Uterus (tissue), 2 donors: Measurements from ENCODE around the gene PICK1.

Source experiments
- CTCF ChIP-seq, 4 experiments: fragments of 200-600 bp in 2 of 4; fragments of 450-650 bp in 2 of 4; sonication (generic) in 2 of 4; IDR thresholded peaks; one replicate each; pipeline ENCODE4 v1.5.1; 2016 to 2019; ENCODE audit warnings: antibody characterized with exemption in 4 of 4, mild to moderate bottlenecking in 2 of 4, moderate library complexity in 1 of 4
- POLR2A ChIP-seq, 2 donors: fragments of 450-650 bp; IDR thresholded peaks; one replicate each; pipeline ENCODE4 v1.6.1; 2016; ENCODE audit warnings: antibody characterized with exemption in 2 of 2, mild to moderate bottlenecking in 1 of 2, moderate library complexity in 1 of 2

GRCh38 chr22:38029901-38030300, 27.3 kb upstream of the PICK1 start:
- TF ChIP-seq CTCF (IDR thresholded peaks at IDR 0.05): no peak
- no peak for TF ChIP-seq POLR2A (IDR thresholded peaks at IDR 0.05)
